Thyroid gland (tissue), 4 donors: ENCODE measurements around the gene ELAVL1. TPM values are rescaled to one million over a fixed set of nuclear protein-coding genes. Genes with fewer than 3 reads are reported as not detected.
A peak's percentile ranks its signal among the peaks of the same experiment; 100 is the strongest.

ENCODE experiments used
- DNase-seq, 2 donors: peaks; one replicate each; pipeline ENCODE4 v3.0.0-alpha.2; 2019
- H3K27ac ChIP-seq, 3 donors: fragments of 200-600 bp; sonication (generic); 1 replicate in 2 of 3; 2 replicates in 1 of 3; pipeline ENCODE4 v1.5.1; 2016 to 2019; ENCODE audit warnings: mild to moderate bottlenecking in 1 of 3, moderate library complexity in 1 of 3
- H3K27me3 ChIP-seq: fragments of 200-600 bp; sonication (generic); one replicate; pipeline ENCODE4 v1.5.1; 2019
- H3K36me3 ChIP-seq, 2 donors: fragments of 200-600 bp; sonication (generic); one replicate each; pipeline ENCODE4 v1.5.1; 2016 to 2019
- H3K4me1 ChIP-seq, 2 donors: fragments of 200-600 bp; sonication (generic); one replicate each; pipeline ENCODE4 v1.5.1; 2017 to 2019
- H3K4me3 ChIP-seq, 3 donors: fragments of 200-600 bp; sonication (generic); replicated peaks in 1 of 3; 1 replicate in 2 of 3; 2 replicates in 1 of 3; pipeline ENCODE4 v1.5.1; 2016; ENCODE audit warnings: mild to moderate bottlenecking in 1 of 3
- H3K9me3 ChIP-seq: fragments of 200-600 bp; sonication (generic); one replicate; pipeline ENCODE4 v1.5.1; 2017
- CTCF ChIP-seq, 6 experiments: fragments of 200-600 bp in 3 of 6; fragments of 450-650 bp in 3 of 6; sonication (generic) in 3 of 6; IDR thresholded peaks; one replicate each; pipeline ENCODE4 v1.5.1; 2016 to 2019; ENCODE audit warnings: antibody characterized with exemption in 6 of 6, mild to moderate bottlenecking in 2 of 6, inconsistent platforms in 1 of 6, moderate library complexity in 1 of 6
- POLR2A ChIP-seq, 2 donors: fragments of 450-650 bp; IDR thresholded peaks; one replicate each; pipeline ENCODE4 v1.6.1; 2017; ENCODE audit warnings: antibody characterized with exemption in 2 of 2, mild to moderate bottlenecking in 2 of 2, moderate library complexity in 1 of 2
- WGBS, 2 donors: methylation state at CpG; one replicate each; pipeline ENCODE4 v1.1.5; 2017; 5-methylcytosine and 5-hydroxymethylcytosine counted together
- intact Hi-C: fragments of 100-400 bp; cut with DNase I; formaldehyde crosslinking; loops from one replicate; pipeline ENCODE4 v1.15.1; 2023
- total RNA-seq, 4 donors: library from RNA; depleted of rRNA; stranded (reverse); fragments of >200 nt; gene quantifications; one replicate each; pipeline ENCODE4 v1.2.3, GENCODE V29; 2016

ELAVL1 gene
- total RNA-seq, 4 donors from 2014 or later = 24.2 to 46.7 (median 42.4) TPM

- no peak overlapping the region for H3K4me3 ChIP-seq
- no peaks in the 10 kb centered on the region for H3K27me3 ChIP-seq
- peak; percentile 32 to 39 for DNase-seq
- peak overlapping the region; percentile 33 to 86 (median 41) for H3K27ac ChIP-seq
- H3K4me1 ChIP-seq = peaks cover 8 to 62% of the 10 kb centered on the region in 2 donors
- 74 to 75% methylated on average over 16 to 24 of the region's 24 CpGs for WGBS, 2 donors
- H3K9me3 ChIP-seq = no peaks in the 10 kb centered on the region
- peaks cover 34 to 38% of the 10 kb centered on the region in 2 donors for H3K36me3 ChIP-seq
- intact Hi-C loops = no loop called here
- no peak for TF ChIP-seq POLR2A (IDR thresholded peaks at IDR 0.05)
- peak in 2 of 6 experiments; percentile 13 to 15 for TF ChIP-seq CTCF (IDR thresholded peaks at IDR 0.05)
Observed at GRCh38 chr19:7928741-7929701, 76.4 kb downstream of the ELAVL1 start.

GRCh38 chr19:7928334-7928706 is 77.1 kb downstream of the ELAVL1 start:
- TF ChIP-seq POLR2A (IDR thresholded peaks at IDR 0.05) (no peak), CTCF (IDR thresholded peaks at IDR 0.05) (no peak)
- intact Hi-C loops = no loop called here
- WGBS, 2 donors = 78 to 93% methylated on average over 9 of the region's 9 CpGs
- Histone ChIP-seq H3K4me3 (no peak overlapping the region), H3K36me3 (peaks cover 27 to 31% of the 10 kb centered on the region in 2 donors), H3K27ac (peak overlapping the region in 2 of 3 donors; percentile 33 to 86), H3K4me1 (peaks cover 8 to 62% of the 10 kb centered on the region in 2 donors), H3K27me3 (no peaks in the 10 kb centered on the region), H3K9me3 (no peaks in the 10 kb centered on the region)
- DNase-seq = no peak

- no peaks in the 10 kb centered on the region for H3K9me3 ChIP-seq
- WGBS, 2 donors = 91 to 96% methylated on average over 8 to 21 of the region's 23 CpGs
- no peak for DNase-seq
- TF ChIP-seq POLR2A (IDR thresholded peaks at IDR 0.05) (no peak), CTCF (IDR thresholded peaks at IDR 0.05) (no peak)
- intact Hi-C loops = no loop called here
- H3K27me3 ChIP-seq = no peaks in the 10 kb centered on the region
- H3K36me3 ChIP-seq = peaks cover 24 to 27% of the 10 kb centered on the region in 2 donors
- peak overlapping the region in 2 of 3 donors; percentile 33 to 86 for H3K27ac ChIP-seq
- H3K4me1 ChIP-seq = peaks cover 8 to 62% of the 10 kb centered on the region in 2 donors
- no peak overlapping the region for H3K4me3 ChIP-seq
Observed at GRCh38 chr19:7927605-7928333, 77.7 kb downstream of the ELAVL1 start.

- Histone ChIP-seq H3K4me3 (no peak overlapping the region), H3K4me1 (peaks cover 8 to 63% of the 10 kb centered on the region in 2 donors), H3K36me3 (peaks cover 24 to 27% of the 10 kb centered on the region in 2 donors), H3K27me3 (no peaks in the 10 kb centered on the region), H3K27ac (peak overlapping the region in 1 of 3 donors; percentile 86), H3K9me3 (no peaks in the 10 kb centered on the region)
- WGBS, 2 donors = 58 to 73% methylated on average over 9 to 17 of the region's 32 CpGs
- TF ChIP-seq CTCF (IDR thresholded peaks at IDR 0.05) (no peak), POLR2A (IDR thresholded peaks at IDR 0.05) (no peak)
- peak in 1 of 2 donors; percentile 20 for DNase-seq
- intact Hi-C loops = no loop called here
Observed at GRCh38 chr19:7926727-7927604, 78.5 kb downstream of the ELAVL1 start.
